HUES6 (cell line): Measurements from ENCODE around the gene DEPDC1B.
"Not testable (repeated sequence)": the region's sequence is repeated elsewhere in the genome, so short reads cannot be mapped to it uniquely, and the experiment has no call there.

Experiments used
- H3K27ac ChIP-seq: 2 replicates; pipeline ENCODE4 v1.7.0; 2013; ENCODE audit warnings: low read depth, mild to moderate bottlenecking, low read length, inconsistent platforms
- H3K27me3 ChIP-seq: 2 replicates; pipeline ENCODE4 v1.6.1; 2013; ENCODE audit warnings: low read length; ENCODE audit not compliant: control insufficient read depth, insufficient read depth
- H3K36me3 ChIP-seq: 2 replicates; pipeline ENCODE4 v1.6.1; 2013; ENCODE audit warnings: low read length; ENCODE audit not compliant: control insufficient read depth, insufficient read depth
- H3K4me1 ChIP-seq: 2 replicates; pipeline ENCODE4 v1.6.1; 2013; ENCODE audit warnings: low read length; ENCODE audit not compliant: control insufficient read depth, insufficient read depth
- H3K4me3 ChIP-seq: 2 replicates; pipeline ENCODE4 v1.5.1; 2013; ENCODE audit warnings: low read depth, low read length
- H3K9ac ChIP-seq: one replicate; pipeline ENCODE4 v1.6.1; 2013; ENCODE audit warnings: mild to moderate bottlenecking, low read length
- H3K9me3 ChIP-seq: 2 replicates; pipeline ENCODE4 v1.6.1; 2013; ENCODE audit warnings: low read depth, low read length; ENCODE audit not compliant: control insufficient read depth, insufficient read depth

The DEPDC1B gene

DNA sequence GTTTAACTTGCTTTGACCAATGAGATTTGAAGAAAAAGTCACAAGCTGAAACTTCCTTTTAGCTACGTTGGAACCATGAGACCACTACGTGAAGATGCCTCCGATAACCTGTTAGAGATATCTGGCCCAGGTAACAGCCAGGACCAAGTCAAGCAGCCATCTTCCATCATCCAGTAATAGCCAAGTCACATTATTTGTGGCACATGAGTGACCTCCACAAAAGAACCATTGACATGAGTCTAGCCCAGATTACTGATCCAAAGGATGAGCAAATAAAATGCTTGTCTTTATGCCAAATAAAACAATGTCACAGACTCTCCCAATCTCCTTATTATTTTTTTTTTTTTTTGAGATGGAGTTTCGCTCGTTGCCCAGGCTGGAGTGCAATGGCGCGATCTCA, 1.6 kb downstream of the DEPDC1B start:
- Histone ChIP-seq H3K36me3 (peaks cover 8% of the 10 kb centered on the region; the same call in 1 of the 2 replicates), H3K27ac (no peak overlapping the region), H3K27me3 (no peaks in the 10 kb centered on the region), H3K4me3 (no peak overlapping the region), H3K9me3 (peaks cover 5% of the 10 kb centered on the region; the same call in 1 of the 2 replicates), H3K9ac (no peak overlapping the region), H3K4me1 (0 out of 2 replicates have a peak, but pooled peaks cover 4% of the 10 kb centered on the region)

DNA sequence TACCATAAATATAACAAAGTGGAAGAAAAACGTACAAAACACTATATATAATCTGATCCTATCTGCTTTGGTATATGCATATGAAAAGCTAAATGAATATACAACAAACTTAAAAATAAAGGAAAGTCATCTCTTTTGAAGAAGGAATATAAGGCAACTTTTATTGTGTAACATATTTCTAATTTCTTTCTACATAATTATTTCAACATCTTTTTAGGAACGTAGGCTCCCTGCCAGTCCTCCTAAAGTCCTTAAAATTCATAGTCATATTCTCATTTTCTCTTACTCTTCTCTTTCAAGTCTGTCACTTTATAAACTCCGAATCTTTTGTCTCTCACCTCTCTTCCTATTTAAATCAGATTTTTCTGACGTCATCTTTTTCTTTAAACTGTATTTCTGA, 9.6 kb downstream of the DEPDC1B start:
- H3K27me3 ChIP-seq, result no peaks in the 10 kb centered on the region

DNA sequence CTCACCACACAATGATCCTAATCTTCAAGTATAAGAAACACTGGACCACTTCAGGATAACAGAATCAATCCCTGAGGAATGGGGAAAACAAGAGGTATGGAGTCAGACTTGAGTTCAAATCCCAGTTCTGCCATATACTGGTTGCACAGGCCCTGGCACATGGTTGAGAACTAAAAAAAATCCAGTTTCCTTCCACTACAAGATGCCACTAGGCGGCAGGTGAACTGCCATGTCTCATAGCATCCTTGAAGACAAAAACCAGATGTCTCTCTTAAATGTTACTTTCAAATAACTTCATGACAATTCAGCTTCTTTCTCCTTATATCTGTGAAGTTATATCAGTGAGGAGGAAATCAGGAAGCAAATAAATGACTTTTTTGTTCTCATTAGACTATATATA, 11.0 kb downstream of the DEPDC1B start:
- Histone ChIP-seq H3K27ac (no peak overlapping the region), H3K9me3 (no peaks in the 10 kb centered on the region), H3K4me1 (no peaks in the 10 kb centered on the region), H3K27me3 (no peaks in the 10 kb centered on the region), H3K9ac (no peak overlapping the region), H3K4me3 (no peak overlapping the region), H3K36me3 (peaks cover 35% of the 10 kb centered on the region)

More for the DNA sequence above, 9.6 kb downstream of the DEPDC1B start:
- H3K9me3 ChIP-seq, result peaks cover 4% of the 10 kb centered on the region; the same call in 1 of the 2 replicates
- H3K36me3 ChIP-seq, result peaks cover 34% of the 10 kb centered on the region
- no peak overlapping the region for H3K4me3 ChIP-seq
- H3K27ac ChIP-seq, result no peak overlapping the region
- H3K4me1 ChIP-seq, result no peaks in the 10 kb centered on the region
- no peak overlapping the region for H3K9ac ChIP-seq

DNA sequence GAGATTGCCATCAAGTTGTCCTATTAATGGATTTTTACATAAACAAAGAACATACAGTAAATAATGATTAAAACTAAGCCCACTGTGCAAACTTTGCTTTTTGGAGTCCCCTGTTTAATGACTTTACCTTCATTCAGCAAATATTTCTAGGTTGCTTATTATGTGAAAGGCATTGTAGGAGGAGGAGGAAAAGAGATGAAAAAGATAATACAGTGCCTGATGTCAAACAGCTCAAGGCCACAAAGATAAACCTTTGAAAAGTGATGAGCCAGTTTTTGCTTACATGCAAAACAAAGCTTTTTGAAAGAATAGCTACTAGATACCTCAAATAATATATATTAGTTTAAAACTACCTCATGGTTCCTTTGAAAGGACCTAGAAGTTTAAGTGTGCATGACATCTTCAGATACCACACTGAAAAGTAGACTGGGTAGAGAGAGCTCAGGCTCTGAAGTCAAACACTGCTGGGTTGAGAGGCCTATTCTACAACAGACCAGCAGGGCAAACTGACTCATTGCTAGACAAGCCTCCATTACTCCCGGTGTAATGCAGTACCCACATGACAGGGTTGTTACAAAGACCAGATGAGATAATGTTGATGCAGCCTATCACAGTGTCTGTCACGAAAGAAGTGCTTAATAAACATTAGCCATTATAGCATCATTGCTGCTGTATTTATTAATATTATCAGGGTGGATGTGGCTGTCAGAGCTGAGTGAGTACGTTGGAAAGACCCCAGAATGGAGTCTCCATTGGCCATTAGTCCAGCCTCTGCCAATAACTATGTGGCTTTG, 11.8 kb downstream of the DEPDC1B start:
- no peak overlapping the region for H3K4me3 ChIP-seq
- no peaks in the 10 kb centered on the region for H3K27me3 ChIP-seq
- no peak overlapping the region for H3K27ac ChIP-seq
- H3K4me1 ChIP-seq, result no peaks in the 10 kb centered on the region
- peaks cover 35% of the 10 kb centered on the region for H3K36me3 ChIP-seq
- no peak overlapping the region for H3K9ac ChIP-seq
- no peaks in the 10 kb centered on the region for H3K9me3 ChIP-seq

DNA sequence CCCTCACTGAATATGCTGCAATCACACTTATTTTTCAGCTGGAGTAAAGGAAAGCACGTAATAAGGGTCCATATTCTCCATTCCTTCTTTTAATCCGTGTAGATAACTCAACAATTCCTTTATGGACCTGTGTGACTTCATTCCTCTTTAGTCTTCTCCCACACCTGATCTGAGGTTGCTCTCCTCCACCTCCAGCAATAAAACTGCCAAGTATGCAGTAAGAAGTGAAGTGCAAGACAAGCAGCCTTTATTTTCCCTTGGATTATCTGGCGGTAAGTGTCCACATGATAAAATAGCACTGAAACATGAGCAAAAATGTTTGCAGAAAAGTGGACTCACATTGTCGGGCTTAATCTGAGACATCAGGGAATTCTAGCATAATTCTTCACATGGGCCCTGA, 13.8 kb downstream of the DEPDC1B start:
- peaks cover 27% of the 10 kb centered on the region for H3K36me3 ChIP-seq
- no peak overlapping the region for H3K4me3 ChIP-seq
- no peak overlapping the region for H3K9ac ChIP-seq
- H3K27me3 ChIP-seq, result no peaks in the 10 kb centered on the region
- H3K4me1 ChIP-seq, result peaks cover 3% of the 10 kb centered on the region; the same call in 1 of the 2 replicates
- no peak overlapping the region for H3K27ac ChIP-seq
- H3K9me3 ChIP-seq, result no peaks in the 10 kb centered on the region

DNA sequence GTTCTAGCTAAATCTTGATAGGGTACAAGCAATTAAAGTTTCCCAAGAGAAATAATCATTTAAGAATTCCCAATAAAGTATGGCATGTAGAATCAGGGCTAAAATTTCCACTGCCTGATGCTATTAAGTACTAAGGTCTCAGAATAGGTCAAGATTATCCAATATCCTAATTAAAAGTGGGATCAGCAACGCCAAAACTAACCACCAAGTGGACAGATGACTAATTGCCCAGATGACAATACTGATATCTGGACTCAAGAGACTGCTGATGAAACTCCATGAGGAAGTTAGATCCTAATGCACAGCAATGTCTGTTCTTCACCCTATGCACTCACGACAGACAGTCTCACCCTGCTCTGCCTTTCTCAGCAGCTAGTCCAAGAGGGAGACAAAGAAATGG, 14.3 kb downstream of the DEPDC1B start:
- Histone ChIP-seq H3K4me3 (no peak overlapping the region), H3K36me3 (peaks cover 27% of the 10 kb centered on the region), H3K9ac (no peak overlapping the region), H3K27ac (no peak overlapping the region), H3K27me3 (no peaks in the 10 kb centered on the region), H3K4me1 (peaks cover 5% of the 10 kb centered on the region; the same call in 1 of the 2 replicates), H3K9me3 (no peaks in the 10 kb centered on the region)

DNA sequence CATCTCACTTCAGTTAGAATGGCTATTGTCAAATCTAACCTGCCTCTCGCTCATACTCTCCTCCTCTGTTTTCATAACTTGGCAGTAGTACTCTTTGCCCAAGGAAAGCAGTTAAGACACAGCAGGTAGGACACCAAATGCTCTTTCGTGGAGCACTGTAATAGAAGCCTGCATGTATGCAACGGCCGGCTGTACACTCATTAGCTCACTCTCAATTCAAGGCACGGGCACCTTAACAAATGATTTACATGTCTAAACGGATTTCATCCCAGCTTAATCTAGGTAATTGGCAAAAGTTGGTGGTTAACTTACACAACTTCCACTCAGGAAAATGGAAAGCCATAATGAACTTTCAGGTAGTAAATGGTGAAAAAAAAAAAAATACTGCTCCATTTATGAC, 14.9 kb downstream of the DEPDC1B start:
- Histone ChIP-seq H3K27me3 (no peaks in the 10 kb centered on the region), H3K9ac (no peak overlapping the region), H3K4me1 (peaks cover 5% of the 10 kb centered on the region; the same call in 1 of the 2 replicates), H3K36me3 (peaks cover 27% of the 10 kb centered on the region), H3K27ac (no peak overlapping the region), H3K9me3 (no peaks in the 10 kb centered on the region), H3K4me3 (no peak overlapping the region)

DNA sequence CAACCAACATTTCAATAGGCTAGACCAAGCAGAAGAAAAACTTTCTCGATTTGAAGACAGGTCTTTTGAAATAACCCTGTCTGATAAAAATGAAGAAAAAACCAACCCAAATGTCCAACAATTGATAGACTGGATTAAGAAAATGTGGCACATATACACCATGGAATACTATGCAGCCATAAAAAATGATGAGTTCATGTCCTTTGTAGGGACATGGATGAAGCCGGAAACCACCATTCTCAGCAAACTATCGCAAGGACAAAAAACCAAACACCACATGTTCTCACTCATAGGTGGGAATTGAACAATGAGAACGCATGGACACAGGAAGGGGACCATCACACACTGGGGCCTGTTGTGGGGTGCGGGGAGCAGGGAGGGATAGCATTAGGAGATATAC, 18.0 kb downstream of the DEPDC1B start:
- H3K4me1 ChIP-seq, H3K4me3 ChIP-seq, H3K27ac ChIP-seq, H3K9ac ChIP-seq, H3K27me3 ChIP-seq, H3K9me3 ChIP-seq: not testable (repeated sequence)
- peaks cover 25% of the 10 kb centered on the region for H3K36me3 ChIP-seq

DNA sequence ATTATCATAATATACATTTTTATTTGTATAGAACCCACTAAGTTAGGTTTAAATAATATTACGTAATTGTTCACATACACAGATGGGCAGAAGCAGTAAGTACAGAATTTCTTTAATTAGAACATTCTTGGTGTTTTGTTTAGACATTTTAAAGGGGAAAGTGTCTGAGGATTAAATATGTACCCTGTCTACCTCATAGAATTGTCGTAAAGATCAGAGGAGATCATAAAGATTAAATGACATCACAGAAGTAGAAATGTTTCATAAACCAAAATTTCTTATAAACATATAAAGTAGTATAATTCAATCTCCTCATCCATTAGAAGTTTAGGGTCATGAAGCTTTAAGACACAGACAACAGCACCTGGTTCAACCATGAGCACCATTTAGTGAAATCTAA, 20.1 kb downstream of the DEPDC1B start:
- Histone ChIP-seq H3K4me1 (peaks cover 5% of the 10 kb centered on the region; the same call in 1 of the 2 replicates), H3K9me3 (no peaks in the 10 kb centered on the region), H3K27ac (no peak overlapping the region), H3K9ac (no peak overlapping the region), H3K4me3 (no peak overlapping the region), H3K36me3 (peaks cover 4% of the 10 kb centered on the region), H3K27me3 (no peaks in the 10 kb centered on the region)

DNA sequence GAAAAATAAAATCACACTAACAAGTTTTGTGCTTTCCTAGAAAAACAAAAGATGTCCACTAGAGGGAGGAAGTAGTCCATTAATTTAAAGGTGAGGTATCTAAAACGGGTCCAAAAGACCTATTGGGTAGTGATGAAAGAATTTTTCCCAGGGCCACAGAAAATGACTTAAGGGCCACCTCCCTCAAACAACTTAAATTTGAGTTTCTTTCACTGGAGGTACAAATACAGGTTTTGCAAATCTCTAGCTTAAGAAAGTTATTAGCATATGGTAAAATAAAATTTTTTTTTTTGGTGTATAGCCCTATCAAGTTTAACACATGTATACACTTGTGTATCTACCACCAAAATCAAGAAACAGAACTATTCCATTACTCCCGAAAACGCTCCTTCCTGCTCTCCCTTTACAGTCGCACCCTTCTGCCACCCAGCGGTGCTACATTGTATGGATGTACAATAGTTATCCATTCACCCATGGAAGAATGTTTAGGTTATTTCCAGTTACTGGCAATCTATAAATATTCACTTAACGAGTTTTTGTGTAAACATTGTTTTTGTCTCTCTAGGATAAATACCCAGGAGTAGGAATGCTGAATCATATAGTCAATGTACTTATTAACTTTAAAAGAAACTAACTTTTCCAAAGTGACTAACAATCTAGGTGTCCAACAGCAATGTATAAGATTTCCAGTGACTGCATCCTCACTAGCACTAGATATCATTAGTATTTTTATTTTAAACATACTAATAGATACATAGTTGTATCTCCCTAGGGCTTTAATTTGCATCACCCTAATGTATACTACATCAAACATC, 21.9 kb downstream of the DEPDC1B start:
- Histone ChIP-seq H3K36me3 (no peaks in the 10 kb centered on the region; the same call in 1 of the 2 replicates), H3K27me3 (no peaks in the 10 kb centered on the region), H3K4me1 (peaks cover 11% of the 10 kb centered on the region; the same call in 1 of the 2 replicates), H3K27ac (no peak overlapping the region), H3K9ac (no peak overlapping the region), H3K9me3 (no peaks in the 10 kb centered on the region), H3K4me3 (no peak overlapping the region)

DNA sequence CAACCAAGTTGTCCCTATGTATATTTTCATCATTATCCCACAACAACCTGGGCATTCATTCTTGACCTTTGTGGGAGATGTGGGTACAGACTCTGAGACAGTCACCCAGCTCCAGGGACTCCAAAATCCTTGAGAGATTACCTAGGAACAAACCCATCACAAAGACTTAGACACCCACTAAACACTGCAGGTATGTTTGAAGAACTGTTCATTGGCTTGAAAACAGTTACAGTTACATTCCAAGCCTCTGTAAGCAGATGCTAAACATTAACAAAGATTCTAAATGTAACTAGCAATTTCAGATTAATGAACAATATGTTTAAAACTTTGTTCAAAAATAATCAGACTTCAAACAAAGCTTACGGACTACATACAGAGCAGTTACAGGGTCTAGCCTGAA, 24.7 kb downstream of the DEPDC1B start:
- Histone ChIP-seq H3K4me1 (peaks cover 8% of the 10 kb centered on the region; the same call in 1 of the 2 replicates), H3K4me3 (no peak overlapping the region), H3K27me3 (no peaks in the 10 kb centered on the region), H3K27ac (no peak overlapping the region), H3K9me3 (no peaks in the 10 kb centered on the region), H3K36me3 (no peaks in the 10 kb centered on the region; the same call in 1 of the 2 replicates), H3K9ac (no peak overlapping the region)
